GM23338 (cell line): ENCODE data around the gene ANKIB1. TPM values are rescaled to one million over a fixed set of nuclear protein-coding genes. Genes with fewer than 3 reads are reported as not detected.

Experiments
- ATAC-seq: fragments of 200-7000 bp; cut with Tn5 transposase; 3 replicates; pipeline ENCODE4 v1.9.1; 2020
- DNase-seq: peaks from one replicate; pipeline ENCODE4 v3.0.0-alpha.2; 2015; ENCODE audit warnings: low spot score
- H2AFZ ChIP-seq: fragments of 200-600 bp; sonication (generic); 2 replicates; pipeline ENCODE4 v1.8.0; 2016; ENCODE audit warnings: antibody characterized with exemption, mild to moderate bottlenecking, moderate library complexity
- H3F3A ChIP-seq: fragments of 200-600 bp; sonication (generic); replicated peaks from 2 replicates; pipeline ENCODE4 v1.8.0; 2017; ENCODE audit warnings: antibody characterized with exemption, mixed run types, low read depth
- H3K27ac ChIP-seq: fragments of 200-600 bp; sonication (generic); 2 replicates; pipeline ENCODE4 v1.6.1; 2016; ENCODE audit warnings: low read depth
- H3K27me3 ChIP-seq: fragments of 200-600 bp; sonication (generic); 2 replicates; pipeline ENCODE4 v1.8.0; 2016; ENCODE audit warnings: mild to moderate bottlenecking, mixed run types, moderate library complexity; ENCODE audit not compliant: insufficient read depth
- H3K36me3 ChIP-seq: fragments of 200-600 bp; sonication (generic); 2 replicates; pipeline ENCODE4 v1.8.0; 2016; ENCODE audit warnings: mild to moderate bottlenecking; ENCODE audit not compliant: insufficient read depth
- H3K4me1 ChIP-seq: fragments of 200-600 bp; sonication (generic); 2 replicates; pipeline ENCODE4 v1.8.0; 2016; ENCODE audit warnings: mild to moderate bottlenecking, moderate library complexity; ENCODE audit not compliant: insufficient read depth
- H3K4me2 ChIP-seq: fragments of 200-600 bp; sonication (generic); 2 replicates; pipeline ENCODE4 v1.7.1; 2017; ENCODE audit warnings: mixed run types
- H3K4me3 ChIP-seq: fragments of 200-600 bp; sonication (generic); 2 replicates; pipeline ENCODE4 v1.6.1; 2016; ENCODE audit warnings: mixed run types
- H3K79me2 ChIP-seq: fragments of 200-600 bp; sonication (generic); replicated peaks from 2 replicates; pipeline ENCODE4 v1.8.0; 2017; ENCODE audit warnings: mild to moderate bottlenecking; ENCODE audit not compliant: insufficient read depth
- H3K9me2 ChIP-seq: fragments of 200-600 bp; sonication (generic); 2 replicates; pipeline ENCODE4 v1.8.0; 2017; ENCODE audit not compliant: insufficient read depth
- H4K20me1 ChIP-seq: fragments of 200-600 bp; sonication (generic); replicated peaks from 2 replicates; pipeline ENCODE4 v1.8.0; 2017; ENCODE audit warnings: mild to moderate bottlenecking; ENCODE audit not compliant: insufficient read depth
- H3K27ac Mint-ChIP-seq: 2 replicates; pipeline ENCODE4 v1.8.0; 2020; ENCODE audit warnings: inconsistent platforms, mild to moderate bottlenecking, moderate library complexity, mixed read lengths
- H3K27me3 Mint-ChIP-seq: 3 replicates; pipeline ENCODE4 v1.8.0; 2022; ENCODE audit warnings: low read depth, mild to moderate bottlenecking, moderate library complexity, mixed read lengths, inconsistent platforms; ENCODE audit not compliant: insufficient read depth, poor library complexity
- H3K36me3 Mint-ChIP-seq: 3 replicates; pipeline ENCODE4 v1.8.0; 2021; ENCODE audit warnings: low read depth, mild to moderate bottlenecking, inconsistent platforms, moderate library complexity, mixed read lengths
- H3K4me1 Mint-ChIP-seq: 3 replicates; pipeline ENCODE4 v1.8.0; 2020; ENCODE audit warnings: mild to moderate bottlenecking, inconsistent platforms, mixed read lengths
- H3K4me3 Mint-ChIP-seq: 3 replicates; pipeline ENCODE4 v1.8.0; 2021; ENCODE audit warnings: moderate library complexity, mild to moderate bottlenecking, inconsistent platforms, mixed read lengths
- H3K9me3 Mint-ChIP-seq: 3 replicates; pipeline ENCODE4 v1.8.0; 2020; ENCODE audit warnings: moderate library complexity, mild to moderate bottlenecking, inconsistent platforms, mixed read lengths
- CREB1 ChIP-seq: fragments of 250-450 bp; sonication (Bioruptor Pico); IDR thresholded peaks from 2 replicates; pipeline ENCODE4 v1.5.0; 2020; ENCODE audit warnings: low read depth, mild to moderate bottlenecking, moderate library complexity
- EZH2 ChIP-seq: fragments of 200-600 bp; sonication (generic); IDR thresholded peaks from one replicate; pipeline ENCODE4 v1.8.0; 2017; ENCODE audit warnings: antibody characterized with exemption, mild to moderate bottlenecking, low read depth; ENCODE audit not compliant: unreplicated experiment
- EZH2phosphoT487 ChIP-seq: fragments of 200-600 bp; sonication (generic); IDR thresholded peaks from one replicate; pipeline ENCODE4 v1.8.1; 2018; ENCODE audit warnings: antibody characterized with exemption; ENCODE audit not compliant: unreplicated experiment
- JUNB ChIP-seq: IDR thresholded peaks from one replicate; pipeline ENCODE4 v1.6.1; 2016; ENCODE audit warnings: antibody characterized with exemption; ENCODE audit not compliant: unreplicated experiment
- NANOG ChIP-seq: IDR thresholded peaks from 2 replicates; pipeline ENCODE4 v1.6.1; 2016; ENCODE audit warnings: antibody characterized with exemption, borderline replicate concordance
- POLR2AphosphoS5 ChIP-seq: IDR thresholded peaks from 2 replicates; pipeline ENCODE4 v1.6.1; 2016; ENCODE audit warnings: antibody characterized with exemption, low read depth
- REST ChIP-seq: IDR thresholded peaks from one replicate; pipeline ENCODE4 v1.6.1; 2018; ENCODE audit warnings: antibody characterized with exemption; ENCODE audit not compliant: unreplicated experiment
- STAT1 ChIP-seq: IDR thresholded peaks from one replicate; pipeline ENCODE4 v1.6.1; 2016; ENCODE audit warnings: antibody characterized with exemption; ENCODE audit not compliant: unreplicated experiment
- ZNF114 ChIP-seq: fragments of 250-450 bp; sonication (Bioruptor Pico); IDR thresholded peaks from 2 replicates; pipeline ENCODE4 v1.5.0; 2020; ENCODE audit warnings: mild to moderate bottlenecking, moderate library complexity
- ZNF331 ChIP-seq: fragments of 250-450 bp; sonication (Bioruptor Pico); IDR thresholded peaks from 2 replicates; pipeline ENCODE4 v1.5.0; 2020; ENCODE audit warnings: low read depth, mild to moderate bottlenecking, moderate library complexity
- polyA plus RNA-seq: library from polyadenylated mRNA; unstranded; fragments of >200 nt; fragmentation: Nextera tagmentation; extraction: Ambion mirVana; gene quantifications from 2 replicates; pipeline ENCODE4 v1.2.1, GENCODE V29; 2016
- total RNA-seq: library from RNA; depleted of rRNA; stranded (reverse); fragments of >200 nt; shearing (Covaris generic); gene quantifications from 2 replicates; pipeline ENCODE4 v1.2.3, GENCODE V29; 2014
- TF ChIP-seq, protein P1 (sequence below): fragments of 250-450 bp; sonication (Bioruptor Pico); IDR thresholded peaks from 2 replicates; pipeline ENCODE4 v1.5.0; 2020; ENCODE audit warnings: mild to moderate bottlenecking, moderate library complexity
- TF ChIP-seq, protein P2 (sequence below), 2 experiments: fragments of 200-600 bp in 1 of 2; sonication (generic) in 1 of 2; conservative IDR thresholded peaks; 2 replicates each; pipeline versions ENCODE4 v1.5.1 to v1.6.1; 2016 to 2017; ENCODE audit warnings: antibody characterized with exemption in 2 of 2, low read depth in 2 of 2, mild to moderate bottlenecking in 2 of 2, moderate library complexity in 1 of 2
- TF ChIP-seq, protein P3 (sequence below): IDR thresholded peaks from 2 replicates; pipeline ENCODE4 v1.6.1; 2016; ENCODE audit warnings: antibody characterized with exemption

Gene ANKIB1
- total and polyA plus RNA-seq, 2 experiments from 2014 or later: 19.1 to 40.3 TPM

GRCh38 chr7:92333866-92334265 lies 88.1 kb downstream of the ANKIB1 start:
- Histone ChIP-seq H4K20me1 (no peaks in the 10 kb centered on the region), H3K4me2 (no peak overlapping the region), H3K4me1 (peaks cover 10% of the 10 kb centered on the region), H3K9me2 (no peaks in the 10 kb centered on the region), H3K4me3 (no peak overlapping the region), H2AFZ (no peak overlapping the region), H3K27ac (no peak overlapping the region), H3K36me3 (no peaks in the 10 kb centered on the region), H3K27me3 (no peaks in the 10 kb centered on the region), H3K79me2 (no peaks in the 10 kb centered on the region), H3F3A (no peaks in the 10 kb centered on the region)
- peaks cover 7% of the 10 kb centered on the region for H3K4me1 Mint-ChIP-seq
- peaks cover 5% of the 10 kb centered on the region; the same call in 2 of the 3 replicates for H3K36me3 Mint-ChIP-seq
- no peaks in the 10 kb centered on the region for H3K27me3 Mint-ChIP-seq
- H3K27ac Mint-ChIP-seq: no peak overlapping the region
- DNase-seq (no peak), ATAC-seq (no peak)
- 0 out of 3 replicates have a peak, but pooled peaks cover 4% of the 10 kb centered on the region for H3K9me3 Mint-ChIP-seq
- TF ChIP-seq JUNB (no peak), EZH2phosphoT487 (no peak), CREB1 (CRISPR knock-in tag) (no peak), NANOG (no peak), POLR2AphosphoS5 (no peak), EZH2 (no peak), STAT1 (no peak), ZNF331 (CRISPR knock-in tag) (no peak), REST (no peak), ZNF114 (no peak)
- TF ChIP-seq, protein P1, sequence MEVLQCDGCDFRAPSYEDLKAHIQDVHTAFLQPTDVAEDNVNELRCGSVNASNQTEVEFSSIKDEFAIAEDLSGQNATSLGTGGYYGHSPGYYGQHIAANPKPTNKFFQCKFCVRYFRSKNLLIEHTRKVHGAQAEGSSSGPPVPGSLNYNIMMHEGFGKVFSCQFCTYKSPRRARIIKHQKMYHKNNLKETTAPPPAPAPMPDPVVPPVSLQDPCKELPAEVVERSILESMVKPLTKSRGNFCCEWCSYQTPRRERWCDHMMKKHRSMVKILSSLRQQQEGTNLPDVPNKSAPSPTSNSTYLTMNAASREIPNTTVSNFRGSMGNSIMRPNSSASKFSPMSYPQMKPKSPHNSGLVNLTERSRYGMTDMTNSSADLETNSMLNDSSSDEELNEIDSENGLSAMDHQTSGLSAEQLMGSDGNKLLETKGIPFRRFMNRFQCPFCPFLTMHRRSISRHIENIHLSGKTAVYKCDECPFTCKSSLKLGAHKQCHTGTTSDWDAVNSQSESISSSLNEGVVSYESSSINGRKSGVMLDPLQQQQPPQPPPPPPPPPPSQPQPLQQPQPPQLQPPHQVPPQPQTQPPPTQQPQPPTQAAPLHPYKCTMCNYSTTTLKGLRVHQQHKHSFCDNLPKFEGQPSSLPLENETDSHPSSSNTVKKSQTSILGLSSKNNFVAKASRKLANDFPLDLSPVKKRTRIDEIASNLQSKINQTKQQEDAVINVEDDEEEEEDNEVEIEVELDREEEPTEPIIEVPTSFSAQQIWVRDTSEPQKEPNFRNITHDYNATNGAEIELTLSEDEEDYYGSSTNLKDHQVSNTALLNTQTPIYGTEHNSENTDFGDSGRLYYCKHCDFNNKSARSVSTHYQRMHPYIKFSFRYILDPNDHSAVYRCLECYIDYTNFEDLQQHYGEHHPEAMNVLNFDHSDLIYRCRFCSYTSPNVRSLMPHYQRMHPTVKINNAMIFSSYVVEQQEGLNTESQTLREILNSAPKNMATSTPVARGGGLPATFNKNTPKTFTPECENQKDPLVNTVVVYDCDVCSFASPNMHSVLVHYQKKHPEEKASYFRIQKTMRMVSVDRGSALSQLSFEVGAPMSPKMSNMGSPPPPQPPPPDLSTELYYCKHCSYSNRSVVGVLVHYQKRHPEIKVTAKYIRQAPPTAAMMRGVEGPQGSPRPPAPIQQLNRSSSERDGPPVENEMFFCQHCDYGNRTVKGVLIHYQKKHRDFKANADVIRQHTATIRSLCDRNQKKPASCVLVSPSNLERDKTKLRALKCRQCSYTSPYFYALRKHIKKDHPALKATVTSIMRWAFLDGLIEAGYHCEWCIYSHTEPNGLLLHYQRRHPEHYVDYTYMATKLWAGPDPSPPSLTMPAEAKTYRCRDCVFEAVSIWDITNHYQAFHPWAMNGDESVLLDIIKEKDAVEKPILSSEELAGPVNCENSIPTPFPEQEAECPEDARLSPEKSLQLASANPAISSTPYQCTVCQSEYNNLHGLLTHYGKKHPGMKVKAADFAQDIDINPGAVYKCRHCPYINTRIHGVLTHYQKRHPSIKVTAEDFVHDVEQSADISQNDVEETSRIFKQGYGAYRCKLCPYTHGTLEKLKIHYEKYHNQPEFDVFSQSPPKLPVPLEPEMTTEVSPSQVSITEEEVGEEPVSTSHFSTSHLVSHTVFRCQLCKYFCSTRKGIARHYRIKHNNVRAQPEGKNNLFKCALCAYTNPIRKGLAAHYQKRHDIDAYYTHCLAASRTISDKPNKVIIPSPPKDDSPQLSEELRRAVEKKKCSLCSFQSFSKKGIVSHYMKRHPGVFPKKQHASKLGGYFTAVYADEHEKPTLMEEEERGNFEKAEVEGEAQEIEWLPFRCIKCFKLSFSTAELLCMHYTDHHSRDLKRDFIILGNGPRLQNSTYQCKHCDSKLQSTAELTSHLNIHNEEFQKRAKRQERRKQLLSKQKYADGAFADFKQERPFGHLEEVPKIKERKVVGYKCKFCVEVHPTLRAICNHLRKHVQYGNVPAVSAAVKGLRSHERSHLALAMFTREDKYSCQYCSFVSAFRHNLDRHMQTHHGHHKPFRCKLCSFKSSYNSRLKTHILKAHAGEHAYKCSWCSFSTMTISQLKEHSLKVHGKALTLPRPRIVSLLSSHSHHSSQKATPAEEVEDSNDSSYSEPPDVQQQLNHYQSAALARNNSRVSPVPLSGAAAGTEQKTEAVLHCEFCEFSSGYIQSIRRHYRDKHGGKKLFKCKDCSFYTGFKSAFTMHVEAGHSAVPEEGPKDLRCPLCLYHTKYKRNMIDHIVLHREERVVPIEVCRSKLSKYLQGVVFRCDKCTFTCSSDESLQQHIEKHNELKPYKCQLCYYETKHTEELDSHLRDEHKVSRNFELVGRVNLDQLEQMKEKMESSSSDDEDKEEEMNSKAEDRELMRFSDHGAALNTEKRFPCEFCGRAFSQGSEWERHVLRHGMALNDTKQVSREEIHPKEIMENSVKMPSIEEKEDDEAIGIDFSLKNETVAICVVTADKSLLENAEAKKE (CRISPR knock-in tag): no peak
- TF ChIP-seq, protein P2, sequence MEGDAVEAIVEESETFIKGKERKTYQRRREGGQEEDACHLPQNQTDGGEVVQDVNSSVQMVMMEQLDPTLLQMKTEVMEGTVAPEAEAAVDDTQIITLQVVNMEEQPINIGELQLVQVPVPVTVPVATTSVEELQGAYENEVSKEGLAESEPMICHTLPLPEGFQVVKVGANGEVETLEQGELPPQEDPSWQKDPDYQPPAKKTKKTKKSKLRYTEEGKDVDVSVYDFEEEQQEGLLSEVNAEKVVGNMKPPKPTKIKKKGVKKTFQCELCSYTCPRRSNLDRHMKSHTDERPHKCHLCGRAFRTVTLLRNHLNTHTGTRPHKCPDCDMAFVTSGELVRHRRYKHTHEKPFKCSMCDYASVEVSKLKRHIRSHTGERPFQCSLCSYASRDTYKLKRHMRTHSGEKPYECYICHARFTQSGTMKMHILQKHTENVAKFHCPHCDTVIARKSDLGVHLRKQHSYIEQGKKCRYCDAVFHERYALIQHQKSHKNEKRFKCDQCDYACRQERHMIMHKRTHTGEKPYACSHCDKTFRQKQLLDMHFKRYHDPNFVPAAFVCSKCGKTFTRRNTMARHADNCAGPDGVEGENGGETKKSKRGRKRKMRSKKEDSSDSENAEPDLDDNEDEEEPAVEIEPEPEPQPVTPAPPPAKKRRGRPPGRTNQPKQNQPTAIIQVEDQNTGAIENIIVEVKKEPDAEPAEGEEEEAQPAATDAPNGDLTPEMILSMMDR (conservative IDR thresholded peaks at IDR 0.05; ENCODE audit: low read depth in 2 of 2): no peak
- TF ChIP-seq, protein P3, sequence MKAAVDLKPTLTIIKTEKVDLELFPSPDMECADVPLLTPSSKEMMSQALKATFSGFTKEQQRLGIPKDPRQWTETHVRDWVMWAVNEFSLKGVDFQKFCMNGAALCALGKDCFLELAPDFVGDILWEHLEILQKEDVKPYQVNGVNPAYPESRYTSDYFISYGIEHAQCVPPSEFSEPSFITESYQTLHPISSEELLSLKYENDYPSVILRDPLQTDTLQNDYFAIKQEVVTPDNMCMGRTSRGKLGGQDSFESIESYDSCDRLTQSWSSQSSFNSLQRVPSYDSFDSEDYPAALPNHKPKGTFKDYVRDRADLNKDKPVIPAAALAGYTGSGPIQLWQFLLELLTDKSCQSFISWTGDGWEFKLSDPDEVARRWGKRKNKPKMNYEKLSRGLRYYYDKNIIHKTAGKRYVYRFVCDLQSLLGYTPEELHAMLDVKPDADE: no peak
- H3K4me3 Mint-ChIP-seq: no peak overlapping the region
